Urinary bladder (tissue), 4 donors: Measurements from ENCODE around the gene TMEM163. TPM values are rescaled to one million over a fixed set of nuclear protein-coding genes. Genes with fewer than 3 reads are reported as not detected.
"Not testable (repeated sequence)": the region's sequence is repeated elsewhere in the genome, so short reads cannot be mapped to it uniquely, and the experiment has no call there.

Experiments
- DNase-seq: peaks from one replicate; pipeline ENCODE4 v3.0.0-alpha.2; 2015; ENCODE audit errors: extremely low spot score
- H3K27ac ChIP-seq: one replicate; pipeline ENCODE4 v1.5.1; 2013; ENCODE audit warnings: low read depth, mild to moderate bottlenecking, moderate library complexity
- H3K36me3 ChIP-seq: one replicate; pipeline ENCODE4 v1.6.1; 2013; ENCODE audit warnings: mild to moderate bottlenecking, moderate library complexity; ENCODE audit not compliant: insufficient read depth
- H3K4me1 ChIP-seq: one replicate; pipeline ENCODE4 v1.6.1; 2013; ENCODE audit warnings: mild to moderate bottlenecking, moderate library complexity; ENCODE audit not compliant: insufficient read depth
- H3K4me3 ChIP-seq: one replicate; pipeline ENCODE4 v1.5.1; 2013; ENCODE audit warnings: low read depth, low read length
- WGBS: extraction: QIAGEN DNeasy Blood & Tissue Kit; methylation state at CpG from one replicate; pipeline ENCODE4 v1.1.7; 2013; 5-methylcytosine and 5-hydroxymethylcytosine counted together
- polyA plus RNA-seq: library from polyadenylated mRNA; stranded (reverse); fragments of 200-250 nt; gene quantifications from one replicate; pipeline ENCODE4 v1.2.3, GENCODE V29; 2013
- total RNA-seq: library from RNA; depleted of rRNA; stranded (reverse); fragments of >200 nt; gene quantifications from one replicate; pipeline ENCODE4 v1.2.3, GENCODE V29; 2014
- donor health status: healthy with polysubstance abuse.
- donor health status: healthy.

Gene TMEM163
- total and polyA plus RNA-seq, 2 donors, result 1.6 to 2.4 TPM

GRCh38 chr2:134482766-134483340 lies 235.9 kb downstream of the TMEM163 start:
- no peak overlapping the region for H3K27ac ChIP-seq
- 81% methylated on average over 15 of the region's 15 CpGs for WGBS

GRCh38 chr2:134482131-134482723 lies 236.6 kb downstream of the TMEM163 start:
- Histone ChIP-seq H3K36me3 (no peaks in the 10 kb centered on the region), H3K27ac (no peak overlapping the region), H3K4me1 (no peaks in the 10 kb centered on the region), H3K4me3 (no peak overlapping the region)
- 73% methylated on average over 6 of the region's 6 CpGs for WGBS
- no peak for DNase-seq

More at GRCh38 chr2:134482766-134483340, 235.9 kb downstream of the TMEM163 start:
- Histone ChIP-seq H3K4me3 (no peak overlapping the region), H3K4me1 (no peaks in the 10 kb centered on the region), H3K36me3 (no peaks in the 10 kb centered on the region)
- no peak for DNase-seq

- Histone ChIP-seq H3K36me3 (no peaks in the 10 kb centered on the region), H3K4me3 (no peak overlapping the region), H3K4me1 (no peaks in the 10 kb centered on the region), H3K27ac (no peak overlapping the region)
- DNase-seq, result no peak
- WGBS, result 77% methylated on average over 4 of the region's 4 CpGs
Measured at GRCh38 chr2:134479696-134480330, 239.0 kb downstream of the TMEM163 start.

GRCh38 chr2:134476982-134477381 lies 241.8 kb downstream of the TMEM163 start:
- DNase-seq, H3K4me1 ChIP-seq, H3K4me3 ChIP-seq, H3K36me3 ChIP-seq, H3K27ac ChIP-seq: not testable (repeated sequence)
- WGBS, result 77% methylated on average over 8 of the region's 8 CpGs

- Histone ChIP-seq H3K36me3 (no peaks in the 10 kb centered on the region), H3K4me1 (no peaks in the 10 kb centered on the region), H3K4me3 (no peak overlapping the region), H3K27ac (no peak overlapping the region)
- WGBS, result 94% methylated on average over 8 of the region's 8 CpGs
- no peak for DNase-seq
Measured at GRCh38 chr2:134470561-134471168, 248.1 kb downstream of the TMEM163 start.

GRCh38 chr2:134469516-134470115 lies 249.2 kb downstream of the TMEM163 start:
- Histone ChIP-seq H3K4me3 (no peak overlapping the region), H3K36me3 (no peaks in the 10 kb centered on the region), H3K4me1 (no peaks in the 10 kb centered on the region), H3K27ac (no peak overlapping the region)
- WGBS, result 94% methylated on average over 25 of the region's 25 CpGs
- no peak for DNase-seq

GRCh38 chr2:134468776-134469175 lies 250.0 kb downstream of the TMEM163 start:
- Histone ChIP-seq H3K4me3 (no peak overlapping the region), H3K27ac (no peak overlapping the region), H3K36me3 (no peaks in the 10 kb centered on the region), H3K4me1 (no peaks in the 10 kb centered on the region)
- DNase-seq, result no peak
- 83% methylated on average over 12 of the region's 12 CpGs for WGBS

- H3K36me3 ChIP-seq, result no peaks in the 10 kb centered on the region
- 85% methylated on average over 2 of the region's 2 CpGs for WGBS
- no peaks in the 10 kb centered on the region for H3K4me1 ChIP-seq
- H3K27ac ChIP-seq, result no peak overlapping the region
- H3K4me3 ChIP-seq, result no peak overlapping the region
- DNase-seq, result no peak
Measured at GRCh38 chr2:134468164-134468563, 250.6 kb downstream of the TMEM163 start.

- H3K4me3 ChIP-seq, result no peak overlapping the region
- H3K36me3 ChIP-seq, result no peaks in the 10 kb centered on the region
- WGBS, result 48% methylated on average over 3 of the region's 3 CpGs
- no peaks in the 10 kb centered on the region for H3K4me1 ChIP-seq
- H3K27ac ChIP-seq, result no peak overlapping the region
- DNase-seq, result no peak
Measured at GRCh38 chr2:134466141-134466540, 252.7 kb downstream of the TMEM163 start.

- Histone ChIP-seq H3K36me3 (no peaks in the 10 kb centered on the region), H3K4me3 (no peak overlapping the region), H3K4me1 (no peaks in the 10 kb centered on the region), H3K27ac (no peak overlapping the region)
- DNase-seq, result no peak
- WGBS, result 52% methylated on average over 6 of the region's 6 CpGs
Measured at GRCh38 chr2:134465228-134466105, 253.3 kb downstream of the TMEM163 start.

- Histone ChIP-seq H3K36me3 (no peaks in the 10 kb centered on the region), H3K4me1 (no peaks in the 10 kb centered on the region), H3K4me3 (no peak overlapping the region), H3K27ac (no peak overlapping the region)
- 86% methylated on average over 7 of the region's 7 CpGs for WGBS
- DNase-seq, result no peak
Measured at GRCh38 chr2:134463699-134464022, 255.1 kb downstream of the TMEM163 start.

- Histone ChIP-seq H3K4me1 (no peaks in the 10 kb centered on the region), H3K4me3 (no peak overlapping the region), H3K36me3 (no peaks in the 10 kb centered on the region), H3K27ac (no peak overlapping the region)
- 91% methylated on average over 11 of the region's 11 CpGs for WGBS
- DNase-seq, result no peak
Measured at GRCh38 chr2:134462791-134463698, 255.8 kb downstream of the TMEM163 start.
